GM21786 (cell line): Measurements from ENCODE around the gene PIK3R5.

Source experiments
- ATAC-seq: cut with Tn5 transposase; IDR thresholded peaks from one replicate; pipeline ENCODE4 v1.9.1; 2021; ENCODE audit not compliant: unreplicated experiment

PIK3R5 gene, protein sequence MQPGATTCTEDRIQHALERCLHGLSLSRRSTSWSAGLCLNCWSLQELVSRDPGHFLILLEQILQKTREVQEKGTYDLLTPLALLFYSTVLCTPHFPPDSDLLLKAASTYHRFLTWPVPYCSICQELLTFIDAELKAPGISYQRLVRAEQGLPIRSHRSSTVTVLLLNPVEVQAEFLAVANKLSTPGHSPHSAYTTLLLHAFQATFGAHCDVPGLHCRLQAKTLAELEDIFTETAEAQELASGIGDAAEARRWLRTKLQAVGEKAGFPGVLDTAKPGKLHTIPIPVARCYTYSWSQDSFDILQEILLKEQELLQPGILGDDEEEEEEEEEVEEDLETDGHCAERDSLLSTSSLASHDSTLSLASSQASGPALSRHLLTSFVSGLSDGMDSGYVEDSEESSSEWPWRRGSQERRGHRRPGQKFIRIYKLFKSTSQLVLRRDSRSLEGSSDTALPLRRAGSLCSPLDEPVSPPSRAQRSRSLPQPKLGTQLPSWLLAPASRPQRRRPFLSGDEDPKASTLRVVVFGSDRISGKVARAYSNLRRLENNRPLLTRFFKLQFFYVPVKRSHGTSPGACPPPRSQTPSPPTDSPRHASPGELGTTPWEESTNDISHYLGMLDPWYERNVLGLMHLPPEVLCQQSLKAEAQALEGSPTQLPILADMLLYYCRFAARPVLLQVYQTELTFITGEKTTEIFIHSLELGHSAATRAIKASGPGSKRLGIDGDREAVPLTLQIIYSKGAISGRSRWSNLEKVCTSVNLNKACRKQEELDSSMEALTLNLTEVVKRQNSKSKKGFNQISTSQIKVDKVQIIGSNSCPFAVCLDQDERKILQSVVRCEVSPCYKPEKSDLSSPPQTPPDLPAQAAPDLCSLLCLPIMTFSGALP

DNA sequence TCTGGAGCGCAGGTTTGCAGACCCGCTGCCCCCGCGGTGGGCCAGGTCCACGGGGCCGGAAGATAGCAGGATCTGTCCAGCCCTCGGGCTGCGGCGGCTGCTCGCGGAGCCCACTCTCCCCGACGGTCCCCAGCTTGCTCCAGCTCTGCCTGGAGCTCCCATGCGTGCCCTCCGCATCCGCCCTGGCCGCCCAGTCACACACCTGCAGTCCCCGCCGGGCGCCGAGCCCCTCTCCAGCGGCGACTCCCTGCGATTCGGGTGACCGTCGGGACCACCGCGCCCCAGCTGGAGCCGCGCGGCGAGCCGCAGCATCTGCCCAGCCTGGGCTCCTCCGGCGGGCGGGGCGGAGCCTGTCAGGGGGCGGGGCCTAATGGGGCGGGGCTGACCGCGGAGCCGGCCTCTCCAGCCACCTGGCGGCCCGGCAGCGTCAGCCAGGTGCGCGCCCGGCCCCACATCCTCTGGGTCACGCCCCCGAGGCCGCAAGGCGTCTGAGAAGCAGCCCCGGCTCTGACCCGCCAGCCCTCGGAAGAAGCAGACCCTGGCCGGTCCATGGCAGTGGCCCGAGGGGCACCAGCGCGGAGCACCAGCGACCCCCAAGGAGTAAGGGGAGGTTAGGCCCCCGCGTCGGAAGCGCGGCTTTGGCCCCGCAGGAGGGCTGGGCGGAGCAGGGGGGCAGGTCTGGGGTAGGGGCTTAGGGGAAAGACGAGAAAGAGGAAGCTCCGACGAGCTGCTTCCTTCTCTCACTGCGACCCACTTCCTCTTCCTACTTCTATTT is at the start of gene PIK3R5:
Gene PIK3R5 (minus strand): TSS at position 314 of the 775 bp plus-strand sequence. CDS start 54,213 bp downstream, outside the sequence.
- peak; percentile 70 for ATAC-seq

- ATAC-seq: no peak
Observed at GRCh38 chr17:9011001-9011400, 45.5 kb upstream of the PIK3R5 start.

- ATAC-seq: no peak
Observed at GRCh38 chr17:9009737-9010136, 44.2 kb upstream of the PIK3R5 start.

GRCh38 chr17:9009096-9009495 is 43.6 kb upstream of the PIK3R5 start:
- no peak for ATAC-seq

GRCh38 chr17:9007052-9007714 is 41.7 kb upstream of the PIK3R5 start:
- ATAC-seq: no peak

GRCh38 chr17:9006175-9006767 is 40.8 kb upstream of the PIK3R5 start:
- ATAC-seq: no peak

DNA sequence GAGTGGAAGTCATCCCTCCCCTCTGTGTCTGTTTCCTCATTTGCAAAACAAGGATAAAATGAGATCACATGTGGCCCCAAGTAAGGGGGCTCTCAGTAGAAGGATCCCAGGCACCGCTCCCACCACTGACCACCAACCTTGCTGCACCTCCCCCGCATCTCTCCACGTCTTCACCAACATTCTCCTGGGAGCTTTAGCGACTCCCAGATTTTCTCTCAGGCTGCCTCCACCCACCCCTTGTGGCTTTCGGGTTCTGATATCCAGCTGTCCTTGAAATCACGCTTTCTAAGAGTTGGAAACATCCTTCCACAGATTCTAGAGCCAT is 39.4 kb upstream of the PIK3R5 start:
- no peak for ATAC-seq

GRCh38 chr17:9004132-9004960 is 38.8 kb upstream of the PIK3R5 start:
- ATAC-seq: no peak

DNA sequence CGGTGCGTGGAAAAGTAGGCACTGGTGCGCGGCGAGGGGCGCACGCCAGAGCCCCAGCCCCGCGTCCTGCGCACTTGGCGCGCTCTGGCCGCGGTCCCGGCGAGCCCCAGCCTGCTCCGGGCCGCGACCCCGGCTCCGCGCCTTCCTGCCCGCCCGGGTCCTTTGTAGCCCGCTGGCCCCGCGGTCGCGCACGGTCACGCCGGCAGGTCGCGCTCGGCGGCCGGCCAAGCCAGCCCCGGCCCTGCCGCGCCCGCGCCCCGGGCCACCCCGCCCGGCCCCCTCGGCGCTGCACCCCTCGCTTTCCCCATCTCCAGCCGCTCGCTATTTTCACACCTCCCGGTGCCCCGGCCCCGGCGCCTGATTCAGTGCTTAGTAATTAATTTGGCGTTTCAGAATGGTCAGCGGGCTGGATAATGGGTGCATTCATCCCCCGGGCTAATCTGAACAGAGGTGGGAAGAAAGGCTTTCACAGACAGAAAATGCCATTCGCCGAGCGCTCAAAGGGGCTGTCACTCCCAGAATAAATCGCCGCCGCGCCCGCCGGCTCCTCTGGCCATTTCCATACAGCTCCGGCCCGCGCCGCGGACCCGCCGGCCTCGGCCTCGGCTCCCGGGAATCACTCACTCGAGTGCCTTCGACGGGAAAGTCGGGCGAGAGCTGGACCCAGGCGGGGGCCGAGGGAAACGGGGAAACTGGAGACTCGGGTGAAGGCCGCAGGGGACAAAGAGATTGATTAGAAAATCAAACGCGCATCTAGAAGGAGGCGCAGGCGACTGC is 38.0 kb upstream of the PIK3R5 start:
- no peak for ATAC-seq

- no peak for ATAC-seq
Observed at GRCh38 chr17:9002606-9003354, 37.3 kb upstream of the PIK3R5 start.

- no peak for ATAC-seq
Observed at GRCh38 chr17:9002227-9002605, 36.7 kb upstream of the PIK3R5 start.

- no peak for ATAC-seq
Observed at GRCh38 chr17:9001559-9001958, 36.1 kb upstream of the PIK3R5 start.

- ATAC-seq: no peak
Observed at GRCh38 chr17:8997994-8998628, 32.6 kb upstream of the PIK3R5 start.

- no peak for ATAC-seq
Observed at GRCh38 chr17:8995711-8996110, 30.2 kb upstream of the PIK3R5 start.

GRCh38 chr17:8994319-8994718 is 28.8 kb upstream of the PIK3R5 start:
- no peak for ATAC-seq

DNA sequence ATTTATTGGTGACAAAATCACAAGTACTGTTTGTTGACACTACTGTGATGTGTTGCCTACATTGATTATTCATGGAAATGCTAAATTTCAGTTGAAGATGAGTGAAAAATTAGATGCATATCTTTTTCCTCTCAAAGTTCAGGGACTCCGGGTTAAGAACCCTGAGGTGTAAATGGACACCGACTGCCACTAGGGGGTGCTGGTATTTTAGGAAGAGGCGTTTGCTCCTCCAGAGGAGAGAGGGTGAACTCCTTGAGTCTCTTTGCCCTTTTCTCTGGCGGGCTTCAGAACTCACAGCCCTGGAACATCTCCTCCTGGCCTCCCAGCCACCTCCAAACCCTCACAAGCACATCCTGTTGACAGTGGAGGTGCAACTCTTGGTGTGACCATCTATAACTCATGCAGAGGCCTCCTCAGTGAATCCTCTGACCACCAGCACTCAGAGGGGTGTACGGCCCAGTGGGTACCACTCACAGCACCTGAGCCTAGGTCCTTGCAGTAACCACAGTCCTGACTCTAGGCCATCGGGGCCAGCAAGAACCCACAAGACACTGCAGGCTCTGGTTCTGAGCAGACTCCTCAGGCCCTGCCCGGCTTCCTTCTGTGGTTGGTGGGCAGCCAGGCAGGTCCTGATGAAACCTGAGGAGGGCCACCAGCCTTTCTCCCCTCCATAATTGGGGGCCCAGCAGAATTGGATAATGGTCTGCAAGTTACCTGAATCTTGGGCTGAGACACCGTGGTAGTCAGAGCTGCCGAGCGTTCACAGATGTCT is 26.2 kb upstream of the PIK3R5 start:
- no peak for ATAC-seq
